Kidney (tissue), 14 donors: Measurements from ENCODE around the gene AP4E1. TPM values are rescaled to one million over a fixed set of nuclear protein-coding genes. Genes with fewer than 3 reads are reported as not detected.

Source experiments
- DNase-seq, 5 donors: peaks; one replicate each; pipeline ENCODE4 v3.0.0-alpha.2; 2013 to 2020
- FAIRE-seq: peaks from 2 replicates; lab custom pipeline; 2012; peaks lifted over from hg19 to GRCh38; lab: Jason Lieb, UNC
- H3K27ac ChIP-seq, 2 donors: one replicate each; pipeline ENCODE4 v1.7.0; 2013; ENCODE audit warnings: low read depth in 2 of 2, low read length in 2 of 2, inconsistent platforms in 1 of 2
- H3K27me3 ChIP-seq: one replicate; pipeline ENCODE4 v1.7.1; 2013; ENCODE audit warnings: low read length, inconsistent platforms; ENCODE audit not compliant: control insufficient read depth, insufficient read depth
- H3K36me3 ChIP-seq, 3 donors: one replicate each; pipeline versions ENCODE4 v1.7.0 to v1.7.1; 2013; ENCODE audit warnings: low read length in 3 of 3, control low read depth in 1 of 3, inconsistent platforms in 1 of 3; ENCODE audit not compliant: insufficient read depth in 3 of 3, control insufficient read depth in 2 of 3
- H3K4me1 ChIP-seq, 3 donors: one replicate each; pipeline versions ENCODE4 v1.7.0 to v1.7.1; 2013; ENCODE audit warnings: low read length in 3 of 3, inconsistent platforms in 1 of 3, low read depth in 1 of 3; ENCODE audit not compliant: control insufficient read depth in 2 of 3, insufficient read depth in 2 of 3
- H3K4me3 ChIP-seq, 3 donors: one replicate each; pipeline versions ENCODE4 v1.7.0 to v1.8.1; 2013; ENCODE audit warnings: low read length in 3 of 3, control low read depth in 1 of 3, inconsistent platforms in 1 of 3
- H3K9ac ChIP-seq, 3 donors: one replicate each; pipeline versions ENCODE4 v1.7.0 to v1.7.1; 2013; ENCODE audit warnings: low read length in 3 of 3, control low read depth in 1 of 3, inconsistent platforms in 1 of 3
- H3K9me3 ChIP-seq, 3 donors: one replicate each; pipeline versions ENCODE4 v1.7.0 to v1.7.1; 2013; ENCODE audit warnings: low read length in 3 of 3, control low read depth in 1 of 3, inconsistent platforms in 1 of 3; ENCODE audit not compliant: control insufficient read depth in 2 of 3, insufficient read depth in 1 of 3
- intact Hi-C: fragments of 100-400 bp; cut with DNase I; formaldehyde crosslinking; loops from one replicate; pipeline ENCODE4 v1.11.1; 2022
- polyA plus RNA-seq: library from polyadenylated mRNA; stranded (reverse); fragments of 350-450 nt; fragmentation: Illumina TruSeq; extraction: RNeasy Lipid Tissue Mini Kit (QIAGEN cat#74804); gene quantifications from one replicate; pipeline ENCODE4 v1.2.3, GENCODE V29; 2014; ENCODE audit warnings: low read depth, low replicate concordance; ENCODE audit not compliant: insufficient read depth
- total RNA-seq: library from RNA; stranded (reverse); fragmentation: NEBNext Ultra II Directional; extraction: Animal tissue kit (Norgen Biotek cat#: 25700); gene quantifications from one replicate; pipeline ENCODE4 v1.2.1, GENCODE V29; 2021
- TF ChIP-seq, protein P1 (sequence below): IDR thresholded peaks from 3 replicates; pipeline ENCODE4 v1.5.1; 2012; ENCODE audit warnings: mild to moderate bottlenecking, moderate library complexity, borderline replicate concordance; ENCODE audit not compliant: insufficient read depth; ENCODE audit errors: extremely low read depth
- donor health status: control.
- donor health status: control.
- donor health status: control.
- donor health status: control.
- donor health status: control.
- donor health status: DM: yes; HTN: yes; CAD: no.
- donor health status: Normal renal cell carcinoma (clear cell type).

Gene AP4E1
- total and polyA plus RNA-seq, 2 donors from 2014 or later, result 2.0 to 9.8 TPM

DNA sequence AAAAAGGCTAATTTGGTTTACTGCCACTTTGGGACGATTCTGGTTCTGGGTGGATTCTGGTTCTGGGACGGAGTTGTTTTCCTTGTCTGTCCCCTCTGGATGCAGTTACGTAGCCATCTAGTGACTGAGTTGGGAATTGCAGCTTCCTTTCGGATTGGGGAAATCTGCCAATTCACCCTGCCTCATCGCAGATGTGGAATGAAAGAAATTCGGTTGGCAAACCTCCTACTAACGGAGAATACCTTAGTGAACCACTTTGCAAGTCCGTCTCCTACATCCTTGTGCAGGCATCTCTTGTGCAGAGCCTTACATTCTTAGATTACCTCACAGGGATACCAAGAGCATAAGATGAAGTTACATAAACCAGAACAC, 31.5 kb upstream of the AP4E1 start:
- Histone ChIP-seq H3K9me3 (no peaks in the 10 kb centered on the region), H3K4me1 (peaks cover 0 to 10% (median 10%) of the 10 kb centered on the region in 3 donors), H3K27me3 (no peaks in the 10 kb centered on the region), H3K36me3 (no peaks in the 10 kb centered on the region), H3K4me3 (peak overlapping the region; percentile 54 to 61 (median 58)), H3K27ac (peak overlapping the region in 1 of 2 donors; percentile 8), H3K9ac (peak overlapping the region in 2 of 3 donors; percentile 56 to 60)
- TF ChIP-seq, protein P1, sequence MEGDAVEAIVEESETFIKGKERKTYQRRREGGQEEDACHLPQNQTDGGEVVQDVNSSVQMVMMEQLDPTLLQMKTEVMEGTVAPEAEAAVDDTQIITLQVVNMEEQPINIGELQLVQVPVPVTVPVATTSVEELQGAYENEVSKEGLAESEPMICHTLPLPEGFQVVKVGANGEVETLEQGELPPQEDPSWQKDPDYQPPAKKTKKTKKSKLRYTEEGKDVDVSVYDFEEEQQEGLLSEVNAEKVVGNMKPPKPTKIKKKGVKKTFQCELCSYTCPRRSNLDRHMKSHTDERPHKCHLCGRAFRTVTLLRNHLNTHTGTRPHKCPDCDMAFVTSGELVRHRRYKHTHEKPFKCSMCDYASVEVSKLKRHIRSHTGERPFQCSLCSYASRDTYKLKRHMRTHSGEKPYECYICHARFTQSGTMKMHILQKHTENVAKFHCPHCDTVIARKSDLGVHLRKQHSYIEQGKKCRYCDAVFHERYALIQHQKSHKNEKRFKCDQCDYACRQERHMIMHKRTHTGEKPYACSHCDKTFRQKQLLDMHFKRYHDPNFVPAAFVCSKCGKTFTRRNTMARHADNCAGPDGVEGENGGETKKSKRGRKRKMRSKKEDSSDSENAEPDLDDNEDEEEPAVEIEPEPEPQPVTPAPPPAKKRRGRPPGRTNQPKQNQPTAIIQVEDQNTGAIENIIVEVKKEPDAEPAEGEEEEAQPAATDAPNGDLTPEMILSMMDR, result peak; percentile 99
- peak; percentile 45 for FAIRE-seq
- DNase-seq, result peak in 4 of 5 donors; percentile 78 to 90 (median 86)
- intact Hi-C loops, result no loop called here

DNA sequence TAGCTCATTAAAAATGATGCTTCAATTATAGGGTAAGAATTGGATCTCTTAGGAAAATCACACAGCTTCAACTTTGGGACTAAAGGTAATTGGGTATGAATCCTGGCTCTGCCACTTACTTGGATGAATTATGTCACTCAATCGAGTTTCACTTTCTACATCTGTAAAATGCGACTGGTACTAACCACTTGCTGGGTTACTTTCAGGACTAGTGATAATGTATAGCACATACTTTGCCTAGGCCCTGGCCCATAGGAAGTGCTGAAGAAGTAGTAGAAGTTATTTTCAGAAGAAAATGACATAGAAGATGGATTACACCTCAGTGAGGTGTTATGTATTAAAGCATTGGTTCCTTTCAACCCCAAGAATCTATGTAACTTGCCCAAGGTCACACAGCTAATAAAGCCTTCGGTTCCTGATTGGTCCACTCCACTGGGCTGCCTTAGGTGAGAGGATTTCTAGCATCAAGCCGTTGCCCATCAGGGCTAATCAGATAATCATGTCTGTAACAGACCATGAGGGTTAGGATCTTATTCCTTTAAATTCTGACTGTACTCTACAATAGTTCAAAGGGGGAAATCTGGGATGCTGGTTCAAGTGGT, 29.4 kb upstream of the AP4E1 start:
- no peaks in the 10 kb centered on the region for H3K9me3 ChIP-seq
- FAIRE-seq (no peak), DNase-seq (no peak)
- H3K36me3 ChIP-seq, result no peaks in the 10 kb centered on the region
- no peak overlapping the region for H3K9ac ChIP-seq
- no peak overlapping the region for H3K27ac ChIP-seq
- TF ChIP-seq, protein P1, result no peak
- H3K4me1 ChIP-seq, result peaks cover 0 to 13% (median 0%) of the 10 kb centered on the region in 3 donors
- no peak overlapping the region for H3K4me3 ChIP-seq
- intact Hi-C loops, result no loop called here
- no peaks in the 10 kb centered on the region for H3K27me3 ChIP-seq

DNA sequence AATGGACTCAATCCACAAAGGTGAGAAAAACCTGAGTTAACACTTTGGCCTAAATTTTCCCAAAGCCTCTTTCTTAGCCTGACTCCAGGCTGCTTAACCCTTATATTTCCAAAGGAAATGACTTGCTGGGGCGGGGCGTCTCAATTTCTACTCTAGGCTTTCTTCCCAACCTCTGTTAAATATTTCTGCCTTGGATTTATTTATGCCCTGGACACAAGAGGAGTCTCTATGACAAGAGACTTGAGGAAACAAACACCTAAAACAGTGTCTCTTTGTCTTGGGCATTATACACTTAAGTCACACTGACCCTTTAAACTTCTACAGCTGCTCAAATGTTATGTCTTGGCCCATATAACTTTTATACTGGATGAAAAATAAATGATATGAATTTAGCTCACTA, 28.3 kb upstream of the AP4E1 start:
- Histone ChIP-seq H3K9ac (no peak overlapping the region), H3K36me3 (no peaks in the 10 kb centered on the region), H3K27me3 (no peaks in the 10 kb centered on the region), H3K4me1 (peaks cover 0 to 13% (median 0%) of the 10 kb centered on the region in 3 donors), H3K9me3 (no peaks in the 10 kb centered on the region), H3K27ac (no peak overlapping the region), H3K4me3 (no peak overlapping the region)
- TF ChIP-seq, protein P1, result no peak
- FAIRE-seq (no peak), DNase-seq (no peak)
- intact Hi-C loops, result no loop called here

DNA sequence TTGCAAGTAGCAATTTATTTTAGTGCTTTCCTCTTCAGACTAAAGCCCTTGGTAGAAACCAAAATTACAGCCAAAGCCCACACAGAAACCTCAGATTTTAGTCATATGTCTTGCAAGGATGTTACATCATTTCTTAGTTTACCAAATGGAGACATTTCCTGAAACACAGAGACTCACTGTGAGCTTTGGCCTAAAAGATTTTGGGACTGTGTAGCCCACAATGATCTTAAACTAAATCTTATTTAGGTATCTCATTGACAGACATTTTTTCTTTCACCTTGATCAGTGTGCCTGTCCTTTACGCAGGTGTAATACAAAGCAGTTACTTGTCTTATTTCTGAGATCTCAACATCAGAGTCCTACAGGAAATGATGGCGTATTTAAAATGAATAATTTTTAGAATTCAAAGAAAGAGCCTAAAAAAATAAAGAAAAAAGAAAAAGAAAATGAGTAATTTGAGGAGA, 27.8 kb upstream of the AP4E1 start:
- H3K36me3 ChIP-seq, result no peaks in the 10 kb centered on the region
- H3K27ac ChIP-seq, result no peak overlapping the region
- H3K4me3 ChIP-seq, result no peak overlapping the region
- H3K9ac ChIP-seq, result no peak overlapping the region
- intact Hi-C loops, result no loop called here
- H3K27me3 ChIP-seq, result no peaks in the 10 kb centered on the region
- FAIRE-seq, result no peak
- H3K9me3 ChIP-seq, result no peaks in the 10 kb centered on the region
- peaks cover 0 to 13% (median 0%) of the 10 kb centered on the region in 3 donors for H3K4me1 ChIP-seq
- no peak for DNase-seq
- TF ChIP-seq, protein P1, result no peak
